NCI-H2029 (cell line): ENCODE measurements around the gene VPS50.
"Not testable (repeated sequence)": the region's sequence is repeated elsewhere in the genome, so short reads cannot be mapped to it uniquely, and the experiment has no call there.

Experiments
- DNase-seq: peaks from one replicate; lab custom pipeline; 2025; lab: John Stamatoyannopoulos, UW

The VPS50 gene

DNA sequence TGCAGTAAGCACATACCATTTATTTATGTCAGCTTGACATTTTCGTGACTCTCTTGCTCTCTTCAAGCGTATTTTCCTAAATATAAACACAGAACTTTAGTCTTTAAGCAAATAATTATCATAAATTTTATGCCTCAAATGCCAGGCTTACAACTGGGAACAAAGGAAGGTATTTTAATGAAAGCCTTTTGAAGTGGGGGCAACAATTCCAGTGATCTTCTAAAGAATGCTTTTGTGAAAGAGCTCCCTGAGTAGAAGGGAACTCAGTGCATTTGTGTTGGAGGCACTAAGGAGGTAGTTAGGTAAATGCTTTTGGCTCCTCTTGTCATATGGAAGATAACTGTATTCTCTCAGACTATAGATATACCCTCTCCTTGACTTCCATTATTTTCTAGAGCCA is 104.9 kb downstream of the VPS50 start:
- DNase-seq: no peak

DNA sequence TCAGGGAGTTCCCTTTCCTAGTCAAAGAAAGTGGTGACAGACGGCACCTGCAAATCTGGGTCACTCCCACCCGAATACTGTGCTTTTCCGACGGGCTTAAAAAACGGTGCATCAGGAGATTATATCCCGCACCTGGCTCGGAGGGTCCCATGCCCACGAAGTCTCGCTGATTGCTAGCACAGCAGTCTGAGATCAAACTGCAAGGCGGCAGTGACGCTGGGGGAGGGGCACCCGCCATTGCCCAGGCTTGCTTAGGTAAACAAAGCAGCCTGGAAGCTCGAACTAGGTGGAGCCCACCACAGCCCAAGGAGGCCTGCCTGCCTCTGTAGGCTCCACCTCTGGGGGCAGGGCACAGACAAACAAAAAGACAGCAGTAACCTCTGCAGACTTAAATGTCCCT is 110.0 kb downstream of the VPS50 start:
- not testable (repeated sequence) for DNase-seq

DNA sequence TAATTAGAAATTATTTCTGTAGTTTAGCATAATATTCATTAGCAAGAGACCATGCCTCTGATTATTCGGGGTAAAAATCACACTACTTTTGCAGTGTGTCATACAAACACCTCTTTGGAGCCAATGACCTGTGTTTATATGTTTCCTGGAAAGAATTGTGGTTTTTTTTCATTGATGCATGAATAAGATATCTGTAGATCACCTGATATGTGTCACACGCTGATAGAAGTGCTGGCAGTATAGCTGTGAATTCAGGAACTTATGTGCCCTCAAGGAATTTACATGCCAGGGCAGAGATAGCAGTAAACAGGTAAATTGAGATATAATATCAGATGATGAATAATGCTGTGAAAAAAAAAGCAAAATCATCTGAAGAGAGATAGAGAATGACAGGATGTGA is 118.2 kb downstream of the VPS50 start:
- DNase-seq: no peak

DNA sequence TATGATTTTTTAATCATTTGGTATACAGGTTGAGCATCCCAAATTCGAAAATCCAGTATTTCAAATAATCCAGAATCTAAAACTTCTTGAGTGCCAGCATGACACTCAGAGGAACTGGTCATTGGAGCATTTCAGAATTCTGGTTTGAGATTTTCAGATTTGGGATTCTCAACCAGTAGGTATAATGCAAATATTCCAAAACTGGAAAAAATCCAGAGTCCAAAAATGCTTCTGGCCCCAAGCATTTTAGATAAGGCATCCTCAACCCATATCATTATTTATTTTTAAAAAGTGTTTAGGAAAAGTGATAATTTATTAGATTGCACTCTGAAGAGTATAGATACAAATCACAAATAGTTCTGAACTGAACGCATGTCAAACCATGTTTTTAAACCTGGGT is 120.7 kb downstream of the VPS50 start:
- no peak for DNase-seq

DNA sequence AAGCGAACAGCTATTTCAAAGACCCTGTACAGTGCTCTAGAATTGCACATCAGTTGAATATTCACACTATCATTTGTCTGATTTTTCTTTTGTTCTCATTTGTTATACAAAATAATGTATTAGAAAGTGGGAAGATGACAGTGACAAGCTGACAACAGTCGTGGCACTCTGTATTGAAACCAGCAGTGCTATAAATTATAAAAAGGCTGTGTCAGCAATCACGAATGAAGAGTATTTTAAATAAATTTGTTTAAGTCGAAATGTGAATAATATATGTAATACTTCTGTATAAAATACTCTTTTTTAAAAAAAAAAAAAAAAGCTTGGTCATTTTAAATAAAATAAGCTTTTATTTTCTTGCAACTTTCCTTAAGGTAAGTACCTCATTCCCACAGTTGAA is 122.6 kb downstream of the VPS50 start:
- DNase-seq: no peak

DNA sequence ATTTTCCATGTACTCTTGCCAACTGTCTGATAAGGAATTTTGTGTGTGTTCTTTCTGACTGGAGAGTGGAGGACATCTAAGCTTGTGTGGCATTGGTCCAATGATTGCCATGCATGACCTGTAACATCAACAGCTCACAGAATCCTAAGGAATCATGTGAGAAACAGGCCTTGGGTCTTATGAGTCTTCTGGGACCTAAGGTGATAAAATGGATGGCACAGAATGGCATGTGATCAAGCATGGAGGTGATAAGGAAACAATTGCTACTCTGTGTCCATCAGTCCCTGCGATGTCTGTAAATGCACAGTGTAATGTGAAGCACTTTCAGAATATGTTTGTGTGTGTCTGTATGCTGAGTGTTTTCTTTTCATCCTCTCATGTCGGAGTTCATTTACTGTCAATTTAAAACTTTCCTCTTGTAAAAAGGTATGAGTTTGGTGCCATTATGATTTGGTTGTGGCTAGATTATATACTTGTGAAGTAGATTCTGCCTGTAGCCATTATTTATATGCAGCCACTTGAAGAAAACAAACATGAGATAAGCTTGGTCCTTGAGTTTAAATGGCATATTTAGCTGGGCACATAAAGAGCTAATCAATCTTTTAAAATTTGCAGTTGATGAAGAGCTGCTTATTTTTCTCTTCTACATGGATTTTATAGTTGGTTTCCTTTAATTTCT is 127.5 kb downstream of the VPS50 start:
- peak; percentile 5 for DNase-seq

DNA sequence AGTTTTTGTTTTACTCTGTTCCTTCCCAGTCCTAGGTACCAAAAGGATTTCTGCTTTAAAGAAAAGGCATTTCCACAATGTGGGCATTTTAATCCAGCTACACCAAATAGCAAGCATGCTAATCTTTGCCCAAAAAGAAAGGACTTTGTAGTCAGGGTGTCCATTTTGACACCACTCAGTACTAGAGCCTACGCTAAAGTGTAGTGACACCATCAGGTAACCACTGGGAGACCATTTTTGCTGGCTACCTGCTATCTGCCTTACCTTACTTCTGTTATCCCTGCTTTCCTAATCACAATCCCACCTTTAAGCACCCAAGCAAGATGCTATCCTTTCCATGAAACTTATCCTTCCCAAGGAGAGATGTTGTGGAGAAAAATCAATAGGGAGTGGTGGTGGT is 129.7 kb downstream of the VPS50 start:
- no peak for DNase-seq

DNA sequence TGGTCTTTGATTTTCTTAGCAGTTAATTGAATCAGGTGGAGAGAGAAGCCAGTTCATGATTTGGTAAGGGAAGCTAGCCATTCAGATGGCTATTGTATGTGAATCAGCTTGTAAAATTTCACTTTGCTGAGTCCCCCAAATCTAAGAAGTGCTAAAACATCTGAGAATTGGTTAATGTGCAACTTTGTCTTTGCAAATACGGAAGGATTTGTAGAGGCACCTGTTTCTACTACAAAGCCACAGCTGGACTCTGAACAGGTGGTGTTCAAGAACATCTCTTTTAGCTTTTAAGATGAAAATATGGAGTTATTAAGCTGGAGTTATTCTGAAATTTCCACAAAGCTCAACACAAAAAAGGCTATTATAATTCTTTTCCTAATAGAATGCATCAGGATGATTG is 132.6 kb downstream of the VPS50 start:
- DNase-seq: no peak

DNA sequence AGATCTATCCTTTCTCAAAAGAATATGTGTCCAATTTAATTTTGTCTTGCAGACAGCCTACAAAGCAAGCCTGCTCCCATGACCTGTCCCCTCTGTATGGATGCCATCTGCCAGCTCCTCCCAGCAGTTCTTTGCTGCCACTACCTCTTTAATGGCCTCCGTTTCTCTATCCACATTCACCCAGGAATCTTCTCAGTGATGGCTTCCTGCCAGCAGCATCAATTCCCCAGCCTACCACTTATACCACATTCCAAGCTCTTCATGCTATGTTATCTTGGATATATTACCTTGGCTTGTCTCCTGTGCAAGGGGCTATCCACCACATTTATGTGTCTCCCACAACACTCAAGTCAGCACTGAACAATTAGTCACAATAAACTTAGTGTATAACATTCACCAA is 133.2 kb downstream of the VPS50 start:
- no peak for DNase-seq

DNA sequence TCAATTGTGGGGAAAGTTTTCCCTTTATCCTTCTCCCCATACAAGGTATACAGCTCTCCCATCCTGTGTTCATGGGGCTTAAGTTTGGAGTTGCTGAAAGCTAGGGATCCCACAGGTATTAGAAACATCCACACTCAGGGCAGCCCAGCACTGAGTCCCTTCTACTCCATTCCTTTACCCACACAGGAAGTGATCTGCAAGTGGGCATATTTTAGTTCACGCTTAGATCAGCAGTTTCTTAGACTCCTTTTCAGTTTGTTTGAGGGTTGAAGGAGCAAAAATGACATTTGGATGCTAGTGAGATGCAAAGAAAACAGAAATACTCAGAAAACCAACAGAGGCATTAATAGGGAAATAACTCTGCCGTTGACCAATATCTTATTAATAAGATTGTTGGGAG is 134.7 kb downstream of the VPS50 start:
- DNase-seq: no peak

DNA sequence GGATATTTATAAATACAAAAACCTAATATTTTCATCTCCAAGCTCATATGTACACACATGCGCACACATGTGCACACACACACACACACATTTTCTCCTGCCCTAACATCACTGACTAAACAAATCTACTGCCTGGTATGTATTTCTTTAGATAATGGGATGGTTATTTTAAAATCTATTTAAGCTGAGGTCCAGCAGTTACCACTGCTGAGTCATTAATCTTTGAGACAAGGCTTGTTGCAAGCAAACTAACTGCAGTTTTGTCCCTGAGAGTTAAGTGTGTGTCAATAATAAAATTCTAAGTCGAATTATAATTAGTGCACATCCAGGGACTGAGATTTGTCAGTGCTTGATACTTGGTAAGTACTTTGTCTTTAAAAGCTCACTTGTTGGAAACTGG is 135.1 kb downstream of the VPS50 start:
- no peak for DNase-seq

DNA sequence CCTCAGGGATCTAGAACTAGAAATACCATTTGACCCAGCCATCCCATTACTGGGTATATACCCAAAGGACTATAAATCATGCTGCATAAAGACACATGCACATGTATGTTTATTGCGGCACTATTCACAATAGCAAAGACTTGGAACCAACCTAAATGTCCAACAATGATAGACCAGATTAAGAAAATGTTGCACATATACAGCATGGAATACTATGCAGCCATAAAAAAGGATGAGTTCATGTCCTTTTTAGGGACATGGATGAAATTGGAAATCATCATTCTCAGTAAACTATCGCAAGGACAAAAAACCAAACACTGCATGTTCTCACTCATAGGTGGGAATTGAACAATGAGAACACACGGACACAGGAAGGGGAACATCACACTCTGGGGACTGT is 138.8 kb downstream of the VPS50 start:
- not testable (repeated sequence) for DNase-seq

DNA sequence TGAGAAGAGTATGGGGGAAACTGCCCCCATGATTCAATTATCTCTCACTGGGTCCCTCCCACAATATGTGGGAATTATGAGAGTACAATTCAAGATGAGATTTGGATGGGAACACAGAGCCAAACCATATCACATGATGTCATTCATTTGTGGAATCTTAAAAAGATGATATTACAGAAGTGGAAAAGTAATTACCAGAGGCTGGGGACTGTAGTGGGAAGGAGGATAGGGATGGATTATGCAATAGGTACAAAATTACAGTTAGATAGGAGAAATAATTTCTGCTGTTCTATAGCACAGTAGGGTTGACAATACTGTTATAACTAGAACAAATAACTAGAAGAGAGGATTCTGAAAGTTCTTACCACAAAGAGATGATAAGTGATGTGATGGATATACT is 141.4 kb downstream of the VPS50 start:
- no peak for DNase-seq

DNA sequence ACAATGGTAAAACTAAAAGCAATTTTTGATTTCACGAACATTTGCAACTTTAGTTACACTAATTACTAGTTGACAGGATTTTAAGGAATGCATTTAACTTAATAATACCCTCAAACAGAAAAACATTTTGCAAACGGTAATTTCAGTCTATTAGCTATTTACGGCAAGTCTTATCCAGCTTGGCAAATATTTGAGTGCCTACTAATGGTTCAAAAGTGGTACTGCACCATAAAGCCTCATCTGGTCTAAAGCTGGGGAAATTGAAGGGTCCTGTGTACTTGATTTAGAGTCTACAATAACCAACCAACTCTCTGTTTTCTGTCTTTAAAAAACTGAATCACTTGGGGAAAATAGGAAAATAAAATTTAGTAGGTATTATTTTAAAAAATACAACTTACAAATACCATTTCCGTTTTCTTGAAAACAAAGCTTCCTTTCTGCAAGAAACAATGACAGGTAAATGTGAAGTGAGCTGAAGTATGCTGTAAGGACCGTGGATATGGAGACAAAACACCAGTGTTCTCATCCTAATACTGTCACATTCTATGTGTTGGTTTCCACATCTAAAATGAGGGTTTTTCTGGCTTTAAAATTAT is 142.3 kb downstream of the VPS50 start:
- DNase-seq: no peak

DNA sequence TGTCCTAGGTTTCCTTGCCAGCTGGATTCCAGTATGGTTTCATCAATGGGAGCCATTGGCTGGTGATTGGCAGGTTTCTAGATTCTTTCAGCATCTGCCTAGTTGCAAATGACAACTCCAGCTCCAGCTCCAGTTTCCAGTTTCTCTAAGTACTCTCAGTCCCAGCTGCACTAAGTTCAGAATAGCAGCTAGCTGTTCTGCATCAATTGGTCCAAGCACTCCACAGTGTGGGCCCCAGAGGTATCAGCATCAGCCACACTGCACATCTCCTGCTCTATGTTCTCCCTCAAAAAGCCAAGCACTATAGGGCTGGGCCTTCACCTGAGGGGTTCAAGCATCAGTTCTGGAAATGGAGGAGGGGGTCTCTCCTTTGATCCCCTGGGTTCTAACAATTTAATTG is 143.4 kb downstream of the VPS50 start:
- DNase-seq: no peak

DNA sequence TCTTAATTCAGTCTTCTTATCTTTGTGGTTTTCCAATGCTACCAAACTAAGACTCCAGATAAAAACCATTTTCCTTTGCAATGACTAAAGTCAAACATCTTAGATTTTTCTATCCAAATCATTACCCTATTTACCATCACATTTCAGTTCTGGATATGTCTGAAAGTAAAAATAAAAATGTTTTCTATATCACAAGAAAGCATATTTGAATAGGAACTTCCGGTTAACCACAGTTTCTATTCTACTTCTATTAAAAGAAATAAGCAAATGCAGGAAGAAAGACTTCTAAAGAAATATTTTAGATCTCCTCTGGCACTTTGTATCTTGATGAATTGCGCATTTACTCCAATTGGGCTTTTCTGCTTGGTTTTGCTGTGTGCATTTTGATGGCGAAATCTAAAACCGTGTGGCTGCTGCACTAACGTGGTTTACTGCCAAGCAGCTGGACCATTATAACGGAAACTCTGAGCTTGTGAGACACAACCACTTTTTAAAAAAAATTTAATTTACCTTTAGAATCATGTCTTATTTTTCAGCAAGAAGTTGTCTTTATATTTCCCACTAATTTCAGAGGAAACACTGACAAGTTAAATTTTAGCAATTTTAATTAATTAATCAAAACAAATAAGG is 146.1 kb downstream of the VPS50 start:
- no peak for DNase-seq

DNA sequence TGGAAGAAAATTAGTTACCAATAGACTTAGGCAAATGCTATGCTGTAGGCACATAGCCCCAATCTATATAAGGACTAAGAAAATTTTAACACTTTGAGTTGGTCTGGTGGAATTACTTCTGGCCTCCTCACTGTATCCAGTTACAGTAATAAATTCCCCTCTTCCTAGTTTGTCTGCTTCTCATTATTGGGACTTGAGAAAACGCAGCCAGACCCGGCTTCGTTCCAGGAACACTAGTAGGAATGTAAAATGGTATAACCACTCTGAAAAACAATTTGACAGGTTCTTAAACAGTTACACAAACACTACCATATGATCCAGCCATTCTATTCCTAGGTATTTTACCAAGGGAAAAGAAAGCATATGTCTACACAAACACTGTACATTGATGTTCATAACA is 150.2 kb downstream of the VPS50 start:
- DNase-seq: no peak

DNA sequence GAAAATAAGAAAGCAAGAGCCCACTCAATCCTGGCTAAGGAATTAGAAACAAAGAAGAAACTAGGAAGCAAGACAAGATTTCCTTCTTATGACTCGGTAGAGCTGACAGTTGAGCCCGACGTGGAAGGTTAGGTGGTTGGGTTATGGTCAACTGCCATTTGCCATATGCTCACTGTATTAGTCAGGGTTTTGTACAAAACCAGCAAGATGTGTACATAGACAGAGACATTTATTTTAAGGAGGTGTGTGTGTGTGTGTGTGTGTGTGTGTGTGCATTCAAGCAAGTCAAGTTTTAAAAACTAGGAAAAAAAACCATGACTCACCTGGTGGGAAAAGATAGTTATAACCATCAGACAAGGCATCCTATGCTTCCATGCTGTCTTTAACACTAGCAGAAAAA is 158.5 kb downstream of the VPS50 start:
- no peak for DNase-seq

DNA sequence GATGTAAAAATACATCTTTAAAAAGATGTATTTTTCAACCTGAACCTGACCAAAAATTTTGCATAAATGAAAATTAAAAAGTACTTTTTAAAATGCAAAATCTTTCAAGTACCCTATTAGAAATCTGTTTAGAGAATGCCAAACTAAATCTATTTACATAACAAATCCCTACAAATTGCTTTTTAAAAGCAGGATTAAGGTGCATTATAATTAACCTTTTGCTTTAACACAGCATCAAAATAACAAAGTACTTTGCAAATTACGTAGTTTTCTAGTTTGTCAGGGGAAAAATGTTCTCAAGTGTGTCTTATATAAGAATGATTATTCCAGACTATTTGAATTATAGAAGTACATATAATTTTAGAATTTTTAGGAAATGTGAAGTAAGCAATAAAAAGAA is 160.8 kb downstream of the VPS50 start:
- DNase-seq: no peak

DNA sequence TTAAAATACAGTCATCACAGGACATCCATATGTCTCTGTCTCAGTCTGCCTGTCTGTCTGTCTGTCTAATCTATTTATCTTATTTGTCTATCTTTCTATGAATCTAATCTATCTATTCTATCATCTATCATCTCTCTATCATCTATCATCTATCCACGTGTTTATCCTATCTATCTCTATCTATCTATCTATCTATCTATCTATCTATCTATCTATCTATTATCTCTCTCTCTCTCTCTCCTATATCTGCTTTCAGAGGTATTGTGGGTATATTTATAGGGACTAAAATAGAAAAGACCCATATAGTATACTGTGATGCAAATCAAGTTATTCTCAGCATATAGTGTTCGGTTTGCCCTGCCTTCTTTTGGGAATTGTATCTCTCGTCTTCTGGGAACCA is 167.5 kb downstream of the VPS50 start:
- DNase-seq: no peak

DNA sequence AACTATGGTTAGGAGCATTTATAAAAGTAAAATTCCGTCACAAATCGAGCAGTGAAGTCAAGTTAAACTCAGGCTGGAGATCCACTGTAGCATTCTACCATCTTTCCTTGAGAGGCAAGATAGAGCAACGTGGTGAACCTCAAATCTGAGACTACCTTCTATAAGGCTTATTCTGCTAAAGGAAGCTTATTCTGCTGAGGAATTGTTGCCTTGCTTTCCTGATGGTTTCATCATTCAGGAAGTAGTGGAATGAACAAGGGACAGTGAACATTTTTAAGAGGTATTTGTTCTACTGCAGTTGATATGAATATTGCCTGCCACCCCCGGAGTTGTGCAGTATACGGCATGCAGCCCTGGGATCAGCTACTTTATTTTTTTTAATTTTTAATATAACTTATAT is 170.8 kb downstream of the VPS50 start:
- DNase-seq: no peak

DNA sequence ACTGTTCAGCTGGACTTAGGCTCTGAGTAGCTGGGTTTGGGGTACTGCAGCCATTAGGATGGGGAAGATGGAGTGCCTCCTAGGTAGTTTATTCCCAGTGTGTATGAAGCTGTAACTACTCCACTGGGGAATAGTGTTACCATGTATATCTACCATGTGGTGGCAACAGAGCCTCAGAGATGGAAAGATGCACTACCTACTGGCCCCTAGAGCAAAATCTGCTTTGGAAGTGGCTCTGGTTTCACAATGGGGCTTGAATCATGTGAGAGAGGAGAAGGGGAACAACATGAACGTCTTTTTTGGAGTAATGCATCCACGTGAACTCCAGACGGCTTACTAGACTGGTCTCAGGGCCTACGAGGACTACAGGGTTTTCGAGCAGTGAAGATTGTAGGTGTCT is 175.1 kb downstream of the VPS50 start:
- no peak for DNase-seq

DNA sequence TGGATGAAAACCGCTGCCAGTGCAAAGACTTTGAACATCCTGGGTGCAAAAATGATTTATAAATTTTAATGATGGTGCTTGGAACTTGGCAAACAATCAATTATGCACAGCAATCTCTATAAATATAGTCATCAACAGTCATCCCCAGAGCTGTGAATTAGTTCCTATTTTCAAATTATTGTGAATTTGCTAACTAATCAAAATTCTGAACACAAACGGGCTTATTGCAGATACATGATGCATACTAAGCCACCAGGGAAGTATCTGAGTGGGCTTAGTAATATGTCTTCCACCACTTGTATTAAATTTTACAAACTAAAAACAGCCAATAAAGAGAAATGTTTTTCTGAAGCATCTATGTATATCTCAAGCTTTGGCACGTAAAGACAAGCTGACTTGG is 177.2 kb downstream of the VPS50 start:
- no peak for DNase-seq
